Neural cell (in vitro differentiated cells): ENCODE results near the gene TMEFF1. TPM values are rescaled to one million over a fixed set of nuclear protein-coding genes. Genes with fewer than 3 reads are reported as not detected.
A peak's percentile ranks its signal among the peaks of the same experiment; 100 is the strongest.

Experiments used
- H2AFZ ChIP-seq: fragments of 200-600, 300-800 bp; sonication (generic), shearing (Covaris generic); 2 replicates; pipeline ENCODE4 v1.6.0; 2014; ENCODE audit warnings: low read depth, mild to moderate bottlenecking, antibody characterized with exemption, low read length, moderate library complexity
- H3F3A ChIP-seq: fragments of 200-600 bp; shearing (Covaris generic); 2 replicates; pipeline ENCODE4 v1.6.1; 2016; ENCODE audit warnings: mild to moderate bottlenecking, moderate library complexity, mixed read lengths, antibody characterized with exemption, low read length; ENCODE audit not compliant: insufficient read depth, poor library complexity, severe bottlenecking
- H3K27ac ChIP-seq: fragments of 200-600, 300-800 bp; sonication (generic), shearing (Covaris generic); 2 replicates; pipeline ENCODE4 v1.5.1; 2014; ENCODE audit warnings: mild to moderate bottlenecking, low read length, moderate library complexity
- H3K27me3 ChIP-seq: fragments of 300-800, 200-600 bp; sonication (generic), shearing (Covaris generic); 2 replicates; pipeline ENCODE4 v1.6.0; 2014; ENCODE audit warnings: mild to moderate bottlenecking, low read depth, low read length, moderate library complexity; ENCODE audit not compliant: insufficient read depth
- H3K36me3 ChIP-seq: fragments of 300-800, 200-600 bp; sonication (generic), shearing (Covaris generic); 2 replicates; pipeline ENCODE4 v1.5.1; 2014; ENCODE audit warnings: mild to moderate bottlenecking, antibody characterized with exemption, low read length, moderate library complexity; ENCODE audit not compliant: insufficient read depth
- H3K4me2 ChIP-seq: fragments of 300-800, 200-600 bp; sonication (generic), shearing (Covaris generic); 2 replicates; pipeline ENCODE4 v1.6.0; 2014; ENCODE audit warnings: mild to moderate bottlenecking, low read length
- H3K4me3 ChIP-seq: fragments of 300-800, 200-600 bp; sonication (generic), shearing (Covaris generic); 2 replicates; pipeline ENCODE4 v1.5.1; 2014; ENCODE audit warnings: mild to moderate bottlenecking, low read length, moderate library complexity
- H3K79me2 ChIP-seq: fragments of 200-600 bp; shearing (Covaris generic); replicated peaks from 2 replicates; pipeline ENCODE4 v1.6.0; 2014; ENCODE audit warnings: mild to moderate bottlenecking, low read length, moderate library complexity; ENCODE audit not compliant: insufficient read depth
- H3K9ac ChIP-seq: fragments of 300-800, 200-600 bp; sonication (generic), shearing (Covaris generic); 2 replicates; pipeline ENCODE4 v1.6.1; 2016; ENCODE audit warnings: mild to moderate bottlenecking, low read length, mixed read lengths
- H3K9me2 ChIP-seq: fragments of 200-600 bp; shearing (Covaris generic); 2 replicates; pipeline ENCODE4 v1.6.1; 2016; ENCODE audit warnings: mild to moderate bottlenecking, low read length, mixed read lengths; ENCODE audit not compliant: insufficient read depth
- H3K9me3 ChIP-seq: fragments of 200-600, 300-800 bp; sonication (generic), shearing (Covaris generic); 2 replicates; pipeline ENCODE4 v1.6.1; 2016; ENCODE audit warnings: mild to moderate bottlenecking, mixed run types, low read length, moderate library complexity, mixed read lengths
- H4K20me1 ChIP-seq: fragments of 200-600 bp; shearing (Covaris generic); 2 replicates; pipeline ENCODE4 v1.6.1; 2016; ENCODE audit warnings: mild to moderate bottlenecking, mixed run types; ENCODE audit not compliant: insufficient read depth
- CTCF ChIP-seq: fragments of 450-650 bp; IDR thresholded peaks from 2 replicates; pipeline ENCODE4 v1.5.1; 2014; ENCODE audit warnings: antibody characterized with exemption, mild to moderate bottlenecking, moderate library complexity; ENCODE audit not compliant: poor library complexity, severe bottlenecking
- EP300 ChIP-seq: fragments of 450-650 bp; conservative IDR thresholded peaks from 2 replicates; pipeline ENCODE4 v1.6.1; 2014; ENCODE audit warnings: antibody characterized with exemption, mild to moderate bottlenecking, moderate library complexity; ENCODE audit not compliant: poor library complexity, severe bottlenecking
- EZH2 ChIP-seq: fragments of 200-600, 300-800 bp; shearing (Covaris generic), sonication (generic); IDR thresholded peaks from 2 replicates; pipeline ENCODE4 v1.6.1; 2014; ENCODE audit warnings: antibody characterized with exemption, low read length, borderline replicate concordance, mild to moderate bottlenecking; ENCODE audit not compliant: insufficient read depth, poor library complexity, severe bottlenecking
- MXI1 ChIP-seq: fragments of 450-650 bp; conservative IDR thresholded peaks from 2 replicates; pipeline ENCODE4 v1.6.1; 2014; ENCODE audit warnings: antibody characterized with exemption, mild to moderate bottlenecking; ENCODE audit not compliant: poor library complexity, severe bottlenecking
- POLR2AphosphoS5 ChIP-seq: IDR thresholded peaks from 2 replicates; pipeline ENCODE4 v1.6.1; 2012
- RAD21 ChIP-seq: fragments of 450-650 bp; conservative IDR thresholded peaks from 2 replicates; pipeline ENCODE4 v1.6.1; 2014; ENCODE audit warnings: antibody characterized with exemption, mild to moderate bottlenecking, moderate library complexity
- REST ChIP-seq: IDR thresholded peaks from 2 replicates; pipeline ENCODE4 v1.6.1; 2012; ENCODE audit warnings: borderline replicate concordance
- SMC3 ChIP-seq: fragments of 450-650 bp; conservative IDR thresholded peaks from 2 replicates; pipeline ENCODE4 v1.6.1; 2014; ENCODE audit warnings: antibody characterized with exemption, mild to moderate bottlenecking, moderate library complexity; ENCODE audit not compliant: poor library complexity
- TAF1 ChIP-seq: IDR thresholded peaks from 2 replicates; pipeline ENCODE4 v1.6.1; 2012; ENCODE audit warnings: low read depth
- polyA plus RNA-seq: library from polyadenylated mRNA; depleted of rRNA; stranded (reverse); fragments of >200 nt; gene quantifications from 2 replicates; pipeline ENCODE4 v1.2.3, GENCODE V29; 2014

TMEFF1 gene
- polyA plus RNA-seq, 1 donor from 2014 or later: 273 TPM

GRCh38 chr9:100591639-100592412, 118.9 kb downstream of the TMEFF1 start (continued):
- TF ChIP-seq EP300 (no peak), RAD21 (no peak), MXI1 (no peak), TAF1 (no peak), POLR2AphosphoS5 (no peak)

GRCh38 chr9:100595391-100596199, 122.6 kb downstream of the TMEFF1 start:
- no peaks in the 10 kb centered on the region for H3F3A ChIP-seq
- no peaks in the 10 kb centered on the region for H3K79me2 ChIP-seq
- H4K20me1 ChIP-seq: no peaks in the 10 kb centered on the region
- no peak overlapping the region for H3K4me2 ChIP-seq
- H3K27ac ChIP-seq: no peak overlapping the region
- no peak overlapping the region for H3K9ac ChIP-seq
- H3K36me3 ChIP-seq: no peaks in the 10 kb centered on the region
- no peaks in the 10 kb centered on the region for H3K27me3 ChIP-seq
- H3K9me3 ChIP-seq: no peaks in the 10 kb centered on the region
- TF ChIP-seq EZH2: no peak
- peak; percentile 90 for TF ChIP-seq RAD21
- no peak for TF ChIP-seq MXI1
- TF ChIP-seq SMC3: peak; percentile 87
- peak; percentile 5 for TF ChIP-seq POLR2AphosphoS5
- no peak for TF ChIP-seq EP300
- TF ChIP-seq CTCF: peak; percentile 90
- H3K9me2 ChIP-seq: no peaks in the 10 kb centered on the region
- H2AFZ ChIP-seq: no peak overlapping the region
- no peak overlapping the region for H3K4me3 ChIP-seq

- no peaks in the 10 kb centered on the region for H3K79me2 ChIP-seq
Observed at GRCh38 chr9:100597236-100597635, 124.3 kb downstream of the TMEFF1 start.

More at GRCh38 chr9:100597236-100597635, 124.3 kb downstream of the TMEFF1 start:
- Histone ChIP-seq H3K9ac (no peak overlapping the region), H3F3A (no peaks in the 10 kb centered on the region), H4K20me1 (no peaks in the 10 kb centered on the region), H2AFZ (no peak overlapping the region), H3K27me3 (no peaks in the 10 kb centered on the region), H3K9me3 (no peaks in the 10 kb centered on the region), H3K4me3 (no peak overlapping the region), H3K27ac (no peak overlapping the region), H3K36me3 (no peaks in the 10 kb centered on the region), H3K9me2 (no peaks in the 10 kb centered on the region), H3K4me2 (no peak overlapping the region)
- TF ChIP-seq EP300: no peak
- TF ChIP-seq MXI1: no peak
- TF ChIP-seq REST: no peak
- no peak for TF ChIP-seq POLR2AphosphoS5
- TF ChIP-seq SMC3: no peak
- no peak for TF ChIP-seq EZH2
- TF ChIP-seq RAD21: no peak
- no peak for TF ChIP-seq CTCF
- TF ChIP-seq TAF1: no peak
